Natural killer cell (primary cell): ENCODE data around the gene PRKG1. TPM values are rescaled to one million over a fixed set of nuclear protein-coding genes. Genes with fewer than 3 reads are reported as not detected.

Experiments used
- ATAC-seq, 3 donors: fragments of 150-1000 bp in 2 of 3; fragments of 200-7000 bp in 1 of 3; cut with Tn5 transposase; 1 replicate in 1 of 3; 2 replicates in 2 of 3; pipeline ENCODE4 v1.10.0; 2021; ENCODE audit warnings: mild to moderate bottlenecking in 2 of 3, moderate library complexity in 2 of 3
- DNase-seq, 2 donors: peaks; one replicate each; pipeline versions ENCODE4 v3.0.0 to v3.0.0-alpha.2; 2013 to 2021; ENCODE audit warnings: mixed read lengths in 1 of 2
- H3K27ac ChIP-seq: one replicate; pipeline ENCODE4 v1.5.1; 2013; ENCODE audit warnings: mild to moderate bottlenecking, low read length
- H3K27me3 ChIP-seq: one replicate; pipeline ENCODE4 v1.6.1; 2013; ENCODE audit warnings: low read length; ENCODE audit not compliant: control insufficient read depth, insufficient read depth
- H3K36me3 ChIP-seq: one replicate; pipeline ENCODE4 v1.6.1; 2013; ENCODE audit warnings: low read length; ENCODE audit not compliant: control insufficient read depth, insufficient read depth
- H3K4me1 ChIP-seq: one replicate; pipeline ENCODE4 v1.6.1; 2013; ENCODE audit warnings: low read length; ENCODE audit not compliant: control insufficient read depth, insufficient read depth
- H3K4me3 ChIP-seq: one replicate; pipeline ENCODE4 v1.5.1; 2013; ENCODE audit warnings: low read length
- H3K9me3 ChIP-seq: one replicate; pipeline ENCODE4 v1.6.1; 2013; ENCODE audit warnings: low read length; ENCODE audit not compliant: control insufficient read depth, insufficient read depth
- H3K27ac Mint-ChIP-seq, 2 donors: one replicate each; pipeline ENCODE4 v1.8.0; 2022; ENCODE audit warnings: mild to moderate bottlenecking in 2 of 2, mixed read lengths in 2 of 2, moderate library complexity in 1 of 2
- H3K27me3 Mint-ChIP-seq, 2 donors: one replicate each; pipeline ENCODE4 v1.8.0; 2022; ENCODE audit warnings: low read depth in 2 of 2, mixed read lengths in 2 of 2
- H3K36me3 Mint-ChIP-seq: one replicate; pipeline ENCODE4 v1.8.0; 2022; ENCODE audit warnings: mixed read lengths
- H3K4me1 Mint-ChIP-seq, 2 donors: one replicate each; pipeline ENCODE4 v1.8.0; 2022; ENCODE audit warnings: mixed read lengths in 2 of 2
- H3K4me3 Mint-ChIP-seq: one replicate; pipeline ENCODE4 v1.8.0; 2022; ENCODE audit warnings: mild to moderate bottlenecking, moderate library complexity, mixed read lengths
- H3K9me3 Mint-ChIP-seq, 2 donors: one replicate each; pipeline ENCODE4 v1.8.0; 2022; ENCODE audit warnings: mixed read lengths in 2 of 2
- CTCF ChIP-seq: fragments of 200-600 bp; IDR thresholded peaks from one replicate; pipeline ENCODE4 v1.8.0; 2022; ENCODE audit warnings: antibody characterized with exemption
- WGBS: methylation state at CpG from one replicate; pipeline ENCODE4 v1.1.7; 2013; ENCODE audit warnings: missing lambda C conversion rate; ENCODE audit not compliant: insufficient coverage; 5-methylcytosine and 5-hydroxymethylcytosine counted together
- intact Hi-C: fragments of 100-400 bp; cut with micrococcal nuclease; formaldehyde crosslinking; loops from one replicate; pipeline ENCODE4 v1.14.2; 2022
- total RNA-seq, 4 donors: library from RNA; stranded (reverse); fragments of 120-200 nt in 1 of 4; gene quantifications; one replicate each; pipeline versions ENCODE4 v1.2.3 to v1.2.4, GENCODE V29; 2013 to 2022

PRKG1 gene
- total RNA-seq, 3 donors from 2014 or later (not counting 1 experiment from before 2014, with no cell fraction given) = 0.23 to 0.41 (median 0.35) TPM

- no peak for DNase-seq
- 50% methylated on average over 1 of the region's 1 CpG for WGBS
- intact Hi-C loops = no loop called here
- no peak for ATAC-seq
- Mint-ChIP-seq H3K4me3 (no peak overlapping the region), H3K4me1 (no peaks in the 10 kb centered on the region), H3K27me3 (no peaks in the 10 kb centered on the region), H3K27ac (no peak overlapping the region), H3K36me3 (no peaks in the 10 kb centered on the region), H3K9me3 (no peaks in the 10 kb centered on the region)
- Histone ChIP-seq H3K27me3 (no peaks in the 10 kb centered on the region), H3K36me3 (no peaks in the 10 kb centered on the region), H3K9me3 (no peaks in the 10 kb centered on the region), H3K27ac (no peak overlapping the region), H3K4me1 (no peaks in the 10 kb centered on the region), H3K4me3 (no peak overlapping the region)
- no peak for TF ChIP-seq CTCF
Measured at GRCh38 chr10:51244309-51244708, 170.0 kb downstream of the PRKG1 start.

GRCh38 chr10:51244748-51245490 lies 170.6 kb downstream of the PRKG1 start:
- 47% methylated on average over 4 of the region's 4 CpGs for WGBS
- DNase-seq = no peak
- Mint-ChIP-seq H3K27me3 (no peaks in the 10 kb centered on the region), H3K4me3 (no peak overlapping the region), H3K27ac (no peak overlapping the region), H3K4me1 (no peaks in the 10 kb centered on the region), H3K36me3 (no peaks in the 10 kb centered on the region), H3K9me3 (no peaks in the 10 kb centered on the region)
- TF ChIP-seq CTCF = no peak
- intact Hi-C loops = no loop called here
- Histone ChIP-seq H3K36me3 (no peaks in the 10 kb centered on the region), H3K27ac (no peak overlapping the region), H3K4me3 (no peak overlapping the region), H3K9me3 (no peaks in the 10 kb centered on the region), H3K4me1 (no peaks in the 10 kb centered on the region), H3K27me3 (no peaks in the 10 kb centered on the region)
- no peak for ATAC-seq

DNA sequence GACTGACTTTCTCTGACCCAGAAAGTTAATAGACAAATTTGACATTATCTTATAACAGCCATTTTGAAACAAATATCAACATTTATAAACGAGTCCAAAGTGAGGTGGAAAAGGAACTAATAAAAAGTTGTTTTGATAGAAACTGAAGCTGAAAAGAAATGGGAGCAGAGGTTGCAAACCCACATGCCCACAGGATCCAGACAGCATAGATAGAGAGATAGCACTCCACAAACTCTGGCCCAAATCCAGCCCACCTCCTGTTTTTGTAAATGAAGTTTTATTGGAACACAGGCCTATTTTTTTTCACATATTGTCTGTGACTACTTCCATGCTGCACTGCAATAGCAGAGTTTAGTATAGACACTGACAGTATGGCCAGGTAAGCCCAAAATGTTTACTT lies 171.9 kb downstream of the PRKG1 start:
- no peak overlapping the region for H3K27ac ChIP-seq
- H3K4me1 ChIP-seq = no peaks in the 10 kb centered on the region
- H3K4me3 ChIP-seq = no peak overlapping the region
- Mint-ChIP-seq H3K36me3 (no peaks in the 10 kb centered on the region), H3K4me3 (no peak overlapping the region), H3K27me3 (no peaks in the 10 kb centered on the region), H3K27ac (no peak overlapping the region), H3K9me3 (no peaks in the 10 kb centered on the region), H3K4me1 (peaks cover 0 to 4% of the 10 kb centered on the region in 2 donors)
- no peaks in the 10 kb centered on the region for H3K36me3 ChIP-seq
- DNase-seq (no peak), ATAC-seq (no peak)
- intact Hi-C loops = no loop called here
- TF ChIP-seq CTCF = no peak
- WGBS = no CpG with 5 or more reads among the region's 1 CpG
- H3K27me3 ChIP-seq = no peaks in the 10 kb centered on the region
- no peaks in the 10 kb centered on the region for H3K9me3 ChIP-seq
